Effector memory CD8-positive, alpha-beta T cell (primary cell): ENCODE results near the gene ACTMAP.

ENCODE experiments used
- ATAC-seq: fragments of 150-1000 bp; cut with Tn5 transposase; replicated peaks from 2 replicates; pipeline ENCODE4 v1.10.0; 2021; ENCODE audit warnings: mild to moderate bottlenecking, moderate library complexity
- DNase-seq, 3 experiments: peaks; one replicate each; pipeline ENCODE4 v3.0.0; 2021
- H3K27ac Mint-ChIP-seq, 2 donors: one replicate each; pipeline ENCODE4 v1.8.0; 2022; ENCODE audit warnings: mild to moderate bottlenecking in 2 of 2, mixed read lengths in 2 of 2, moderate library complexity in 2 of 2
- H3K27me3 Mint-ChIP-seq, 2 donors: one replicate each; pipeline ENCODE4 v1.8.0; 2022; ENCODE audit warnings: mixed read lengths in 2 of 2
- H3K36me3 Mint-ChIP-seq: one replicate; pipeline ENCODE4 v1.8.0; 2022; ENCODE audit warnings: mild to moderate bottlenecking, moderate library complexity, mixed read lengths; ENCODE audit not compliant: insufficient read depth
- H3K4me1 Mint-ChIP-seq, 2 donors: one replicate each; pipeline ENCODE4 v1.8.0; 2022; ENCODE audit warnings: low read depth in 2 of 2, mixed read lengths in 2 of 2
- H3K4me3 Mint-ChIP-seq, 2 donors: one replicate each; pipeline ENCODE4 v1.8.0; 2022; ENCODE audit warnings: mild to moderate bottlenecking in 2 of 2, mixed read lengths in 2 of 2, moderate library complexity in 2 of 2
- H3K9me3 Mint-ChIP-seq, 2 donors: one replicate each; pipeline ENCODE4 v1.8.0; 2022; ENCODE audit warnings: mixed read lengths in 2 of 2

ACTMAP gene

DNA sequence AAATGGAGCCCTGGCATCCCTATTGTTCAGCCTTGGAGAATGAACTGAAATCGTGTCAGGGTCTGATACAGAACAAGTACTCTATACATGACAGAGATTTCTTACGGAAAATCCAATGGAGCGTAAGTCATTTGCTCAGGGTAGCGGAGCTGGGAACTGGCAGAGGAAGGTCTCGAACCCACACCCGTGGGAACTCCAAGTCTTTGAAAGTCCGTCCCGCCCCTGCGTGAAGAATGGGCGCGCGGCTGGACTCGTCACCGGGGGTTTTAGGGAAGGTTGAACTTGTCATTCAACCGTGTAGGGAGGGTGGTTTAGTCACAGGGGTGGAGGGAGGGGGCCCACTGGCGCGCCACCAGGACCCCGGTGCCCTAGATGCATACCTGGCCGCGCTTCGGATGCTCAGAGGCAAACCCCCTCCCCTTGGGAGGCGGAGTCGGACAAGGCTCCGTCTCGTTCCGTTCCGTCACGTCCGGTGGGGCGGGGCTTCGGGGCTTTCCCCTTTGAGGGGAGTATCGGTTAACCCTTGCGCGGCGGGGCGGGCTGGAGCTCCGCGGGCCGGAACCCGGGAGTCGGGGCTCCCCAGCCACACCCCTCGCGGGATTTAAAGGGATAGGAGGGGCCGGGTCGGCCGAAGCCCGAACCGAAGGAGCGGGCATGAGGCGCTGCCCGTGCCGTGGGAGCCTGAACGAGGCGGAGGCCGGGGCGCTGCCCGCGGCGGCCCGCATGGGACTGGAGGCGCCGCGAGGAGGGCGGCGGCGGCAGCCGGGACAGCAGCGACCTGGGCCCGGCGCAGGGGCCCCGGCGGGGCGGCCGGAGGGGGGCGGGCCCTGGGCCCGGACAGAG is 33.6 kb downstream of the ACTMAP start, which contains the start of the genes COQ8B and ITPKC:
Gene COQ8B (minus strand): TSS at position 405 of the 843 bp plus-strand sequence. CDS start 2,254 bp downstream, outside the sequence.
Gene ITPKC (plus strand): TSS at position 631 of the 843 bp plus-strand sequence. CDS start 24 bp downstream, at position 655.
- DNase-seq: peak; percentile 100
- H3K27me3 Mint-ChIP-seq: no peaks in the 10 kb centered on the region
- peak; percentile 71 for ATAC-seq
- H3K36me3 Mint-ChIP-seq: peaks cover 38% of the 10 kb centered on the region
- H3K27ac Mint-ChIP-seq: peak within 1 kb of the TSS; percentile 95 to 99
- no peaks in the 10 kb centered on the region for H3K9me3 Mint-ChIP-seq
- H3K4me1 Mint-ChIP-seq: peaks cover 53 to 56% of the 10 kb centered on the region in 2 donors
- H3K4me3 Mint-ChIP-seq: peak within 1 kb of the TSS; percentile 77 to 83

DNA sequence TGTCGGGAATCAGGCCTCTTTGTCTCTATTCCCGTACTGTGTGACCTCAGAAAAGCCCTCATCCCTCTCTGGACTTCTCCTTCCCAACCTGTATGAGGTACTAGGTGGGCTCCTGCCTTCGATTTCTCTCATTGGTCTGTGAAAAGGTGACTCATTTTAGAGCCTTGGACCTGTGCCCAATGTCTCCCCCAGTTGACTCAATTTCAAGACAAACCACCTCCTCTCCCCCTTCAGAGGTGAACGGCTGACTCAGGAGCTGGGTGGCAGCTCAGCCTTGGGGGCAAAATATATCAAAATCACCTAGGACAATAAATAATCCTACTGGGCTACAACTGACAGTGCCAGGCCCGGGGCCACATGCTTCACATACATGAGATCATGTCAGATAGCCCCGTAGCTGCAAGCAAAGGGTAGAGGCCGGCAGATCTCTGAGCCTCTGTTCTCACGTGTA is 34.2 kb downstream of the ACTMAP start:
- no peaks in the 10 kb centered on the region for H3K9me3 Mint-ChIP-seq
- peaks cover 44% of the 10 kb centered on the region for H3K36me3 Mint-ChIP-seq
- peak; percentile 40 to 51 (median 44) for DNase-seq
- H3K27me3 Mint-ChIP-seq: no peaks in the 10 kb centered on the region
- peak; percentile 1 for ATAC-seq
- H3K4me3 Mint-ChIP-seq: peak overlapping the region; percentile 77 to 83
- peaks cover 53 to 57% of the 10 kb centered on the region in 2 donors for H3K4me1 Mint-ChIP-seq
- peak overlapping the region; percentile 95 to 99 for H3K27ac Mint-ChIP-seq

DNA sequence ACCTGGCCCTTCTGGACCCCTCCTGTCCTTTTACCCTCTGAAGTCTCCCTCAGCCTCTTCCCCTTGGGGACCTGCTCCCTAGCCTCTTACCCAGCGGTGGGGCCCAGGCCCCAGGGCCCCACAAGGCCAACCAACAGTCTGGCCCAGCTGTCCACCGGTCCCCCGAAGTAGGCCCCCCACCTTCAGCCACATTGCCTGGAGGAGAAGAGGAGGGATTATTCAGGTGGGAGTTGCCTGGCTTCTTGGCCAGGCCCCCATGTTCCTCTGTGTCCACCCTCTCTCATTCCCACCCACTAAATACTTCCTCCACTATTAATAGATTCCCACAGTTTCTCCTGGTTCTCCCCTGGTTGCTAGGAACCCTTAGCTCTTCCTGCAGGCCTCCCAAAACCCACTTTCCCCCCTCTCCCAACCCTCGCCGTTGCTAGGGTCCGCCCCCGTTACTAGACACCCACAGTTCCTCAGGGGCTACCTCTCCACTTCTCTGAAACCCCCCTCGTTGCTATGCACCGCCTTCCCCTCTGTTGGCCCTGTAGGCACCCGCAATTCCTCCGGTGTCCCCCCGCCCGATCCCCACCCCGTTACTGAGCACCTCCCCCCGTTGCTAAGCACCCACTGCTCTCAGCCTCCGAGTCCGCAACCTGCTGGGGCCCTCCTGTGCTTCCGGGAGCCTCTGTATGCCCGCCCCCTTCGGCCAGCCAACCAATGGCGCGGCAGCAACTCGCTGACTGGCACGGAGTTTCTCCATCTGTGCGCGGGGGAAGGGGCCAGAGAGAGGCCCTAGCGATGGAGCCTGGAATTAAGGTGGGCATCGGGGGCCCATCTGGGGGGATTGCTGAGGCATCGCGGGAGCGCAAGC is 35.6 kb downstream of the ACTMAP start:
- Mint-ChIP-seq H3K36me3 (peaks cover 56% of the 10 kb centered on the region), H3K27me3 (no peaks in the 10 kb centered on the region), H3K4me1 (peaks cover 40 to 44% of the 10 kb centered on the region in 2 donors), H3K9me3 (no peaks in the 10 kb centered on the region), H3K4me3 (peak overlapping the region; percentile 77 to 83), H3K27ac (peak overlapping the region; percentile 95 to 99)
- DNase-seq (peak; percentile 93 to 95 (median 94)), ATAC-seq (peak; percentile 67)

DNA sequence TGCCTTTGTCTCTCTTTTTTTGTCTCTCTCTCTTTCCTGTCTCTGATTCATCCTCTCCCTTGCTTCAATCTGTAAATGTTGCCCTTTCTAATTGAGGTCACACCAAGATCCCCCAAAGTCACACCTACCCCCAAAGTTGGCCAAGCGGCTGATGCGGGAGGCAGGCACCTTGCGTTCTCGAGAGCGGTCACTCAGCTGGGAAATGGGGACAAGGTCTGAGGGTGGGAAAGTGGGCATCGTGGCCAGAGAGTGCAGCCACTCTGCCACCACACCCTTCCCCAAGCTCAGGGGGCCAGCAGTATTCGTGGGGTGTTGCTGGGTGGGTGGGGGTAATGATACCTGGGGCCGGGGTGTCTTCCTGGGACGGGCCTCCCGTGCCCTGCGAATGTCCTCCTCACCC is 36.3 kb downstream of the ACTMAP start:
- Mint-ChIP-seq H3K27ac (peak overlapping the region; percentile 95 to 99), H3K36me3 (peaks cover 63% of the 10 kb centered on the region), H3K9me3 (no peaks in the 10 kb centered on the region), H3K27me3 (no peaks in the 10 kb centered on the region), H3K4me1 (peaks cover 38 to 41% of the 10 kb centered on the region in 2 donors), H3K4me3 (peak overlapping the region; percentile 77 to 83)
- DNase-seq (no peak), ATAC-seq (no peak)

- Mint-ChIP-seq H3K4me3 (no peak overlapping the region), H3K27ac (peak overlapping the region in 1 of 2 donors; percentile 79)
These were observed 40.5 kb downstream of the ACTMAP start for GRCh38 chr19:40709817-40710216.

DNA sequence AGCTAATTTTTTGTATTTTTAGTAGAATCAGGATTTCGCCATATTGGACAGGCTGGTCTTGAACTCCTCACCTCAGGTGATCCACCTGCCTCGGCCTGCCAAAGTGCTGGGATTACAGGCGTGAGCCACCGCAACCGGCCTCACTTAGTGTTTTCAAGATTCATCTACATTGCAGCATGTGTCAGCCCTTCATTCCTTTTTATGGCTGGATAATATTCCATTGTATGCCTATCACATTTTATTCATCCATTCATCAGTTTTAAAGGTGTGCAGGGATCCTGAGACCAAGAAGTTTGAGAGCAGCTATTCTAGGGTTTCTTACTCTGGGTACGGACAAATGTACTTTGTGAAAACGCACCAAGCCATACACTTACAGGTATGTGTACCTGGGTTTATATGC is 42.7 kb downstream of the ACTMAP start:
- no peak overlapping the region for H3K27ac Mint-ChIP-seq
- peaks cover 3 to 6% of the 10 kb centered on the region in 2 donors for H3K4me1 Mint-ChIP-seq
- H3K9me3 Mint-ChIP-seq: no peaks in the 10 kb centered on the region
- DNase-seq (no peak), ATAC-seq (no peak)
- H3K4me3 Mint-ChIP-seq: no peak overlapping the region
- H3K36me3 Mint-ChIP-seq: peaks cover 57% of the 10 kb centered on the region
- no peaks in the 10 kb centered on the region for H3K27me3 Mint-ChIP-seq

More at GRCh38 chr19:40709817-40710216, 40.5 kb downstream of the ACTMAP start:
- no peaks in the 10 kb centered on the region for H3K9me3 Mint-ChIP-seq
- H3K36me3 Mint-ChIP-seq: peaks cover 62% of the 10 kb centered on the region
- peaks cover 9 to 17% of the 10 kb centered on the region in 2 donors for H3K4me1 Mint-ChIP-seq
- no peak for ATAC-seq
- no peaks in the 10 kb centered on the region for H3K27me3 Mint-ChIP-seq
- no peak for DNase-seq

GRCh38 chr19:40705950-40706619 is 44.2 kb downstream of the ACTMAP start:
- Mint-ChIP-seq H3K9me3 (no peaks in the 10 kb centered on the region), H3K27ac (no peak overlapping the region), H3K4me3 (no peak overlapping the region), H3K4me1 (peaks cover 0 to 3% of the 10 kb centered on the region in 2 donors), H3K27me3 (no peaks in the 10 kb centered on the region), H3K36me3 (peaks cover 50% of the 10 kb centered on the region)
- no peak for ATAC-seq
- no peak for DNase-seq

- peaks cover 43% of the 10 kb centered on the region for H3K36me3 Mint-ChIP-seq
- no peaks in the 10 kb centered on the region for H3K27me3 Mint-ChIP-seq
- H3K27ac Mint-ChIP-seq: no peak overlapping the region
- no peak overlapping the region for H3K4me3 Mint-ChIP-seq
- H3K9me3 Mint-ChIP-seq: no peaks in the 10 kb centered on the region
- ATAC-seq: no peak
- no peak for DNase-seq
- H3K4me1 Mint-ChIP-seq: peaks cover 0 to 3% of the 10 kb centered on the region in 2 donors
These were observed 45.0 kb downstream of the ACTMAP start for GRCh38 chr19:40705362-40705651.

DNA sequence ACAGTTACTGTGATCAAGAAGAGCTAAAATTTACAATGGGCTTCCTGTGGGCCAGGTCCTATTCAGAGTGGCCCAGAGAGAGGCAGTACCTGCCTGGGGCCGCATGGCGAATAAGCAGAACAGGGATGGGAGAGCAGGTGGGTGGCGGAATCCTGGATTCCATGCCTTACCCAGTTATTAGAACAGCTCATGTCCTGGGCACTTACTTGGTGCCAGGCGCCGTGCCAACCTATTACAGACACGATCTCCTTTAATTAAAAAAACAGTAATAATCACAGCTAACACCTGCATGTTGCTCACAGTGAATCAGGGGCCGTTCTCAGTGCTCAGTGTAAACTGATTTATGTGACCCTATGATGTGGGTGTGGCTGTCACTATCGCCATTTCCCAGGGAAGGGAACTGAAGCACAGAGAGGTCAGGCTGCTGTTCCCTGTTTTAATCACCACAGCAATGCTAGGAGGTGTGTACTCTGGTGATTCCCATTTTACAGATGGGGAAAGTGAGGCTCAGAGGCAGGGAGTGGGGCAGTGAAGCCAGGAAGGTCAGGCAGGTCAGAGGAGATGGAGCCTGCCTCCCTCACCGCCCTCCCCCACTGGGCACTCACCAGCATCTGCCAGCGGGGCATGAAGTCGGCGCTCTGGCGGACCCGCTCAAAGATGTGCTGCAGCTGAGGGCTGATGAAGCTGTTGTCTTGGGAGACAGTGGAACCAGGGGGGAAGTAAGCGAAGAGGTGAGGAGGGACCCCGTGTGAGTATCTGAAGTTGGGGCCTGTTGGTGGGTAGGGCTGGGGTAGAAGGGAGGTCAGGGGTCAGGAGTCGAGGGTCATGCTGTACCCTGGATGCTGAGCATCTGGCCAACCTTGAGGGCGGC is 45.6 kb downstream of the ACTMAP start:
- no peaks in the 10 kb centered on the region for H3K9me3 Mint-ChIP-seq
- H3K27ac Mint-ChIP-seq: no peak overlapping the region
- DNase-seq (no peak), ATAC-seq (no peak)
- no peaks in the 10 kb centered on the region for H3K27me3 Mint-ChIP-seq
- peaks cover 39% of the 10 kb centered on the region for H3K36me3 Mint-ChIP-seq
- no peak overlapping the region for H3K4me3 Mint-ChIP-seq
- H3K4me1 Mint-ChIP-seq: peaks cover 0 to 3% of the 10 kb centered on the region in 2 donors

GRCh38 chr19:40703029-40703755 is 47.1 kb downstream of the ACTMAP start:
- peak overlapping the region; percentile 29 to 49 for H3K27ac Mint-ChIP-seq
- H3K27me3 Mint-ChIP-seq: no peaks in the 10 kb centered on the region
- ATAC-seq: no peak
- peaks cover 0 to 3% of the 10 kb centered on the region in 2 donors for H3K4me1 Mint-ChIP-seq
- H3K4me3 Mint-ChIP-seq: no peak overlapping the region
- no peaks in the 10 kb centered on the region for H3K9me3 Mint-ChIP-seq
- H3K36me3 Mint-ChIP-seq: peaks cover 26% of the 10 kb centered on the region
- no peak for DNase-seq

GRCh38 chr19:40702337-40703012 is 47.8 kb downstream of the ACTMAP start:
- H3K9me3 Mint-ChIP-seq: no peaks in the 10 kb centered on the region
- DNase-seq (no peak), ATAC-seq (no peak)
- peak overlapping the region in 1 of 2 donors; percentile 29 for H3K27ac Mint-ChIP-seq
- peaks cover 26% of the 10 kb centered on the region for H3K36me3 Mint-ChIP-seq
- H3K27me3 Mint-ChIP-seq: no peaks in the 10 kb centered on the region
- no peak overlapping the region for H3K4me3 Mint-ChIP-seq
- H3K4me1 Mint-ChIP-seq: peaks cover 0 to 3% of the 10 kb centered on the region in 2 donors
